GM20000 (cell line): Measurements from ENCODE around the gene PDIA4.

Experiments
- DNase-seq: peaks from one replicate; pipeline ENCODE4 v3.0.0; 2012; ENCODE audit warnings: low spot score
- TF ChIP-seq, protein P1 (sequence below): IDR thresholded peaks from 2 replicates; pipeline ENCODE4 v1.5.1; 2012; ENCODE audit warnings: mild to moderate bottlenecking, control low read depth; ENCODE audit errors: extremely low read depth, missing control alignments

PDIA4 gene

DNA sequence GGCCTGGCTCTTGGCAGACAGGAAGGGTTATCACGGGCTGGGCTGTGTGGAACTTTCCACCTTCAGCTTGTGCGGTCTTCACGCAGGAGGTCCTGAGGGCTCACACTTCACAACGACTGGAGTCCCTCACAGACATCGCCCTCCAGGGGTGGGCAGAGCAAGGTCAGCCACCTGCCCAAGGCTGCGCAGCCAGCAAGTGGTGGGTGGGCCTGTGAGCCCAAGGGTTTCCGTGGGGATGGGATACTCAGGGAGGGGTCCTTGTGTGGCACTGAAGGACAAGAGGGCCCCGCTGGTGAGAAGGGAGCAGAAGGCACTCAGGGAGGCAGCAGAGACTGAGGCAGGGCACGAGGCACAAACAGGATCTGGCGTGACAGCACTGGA lies 22.0 kb downstream of the PDIA4 start:
- TF ChIP-seq, protein P1, sequence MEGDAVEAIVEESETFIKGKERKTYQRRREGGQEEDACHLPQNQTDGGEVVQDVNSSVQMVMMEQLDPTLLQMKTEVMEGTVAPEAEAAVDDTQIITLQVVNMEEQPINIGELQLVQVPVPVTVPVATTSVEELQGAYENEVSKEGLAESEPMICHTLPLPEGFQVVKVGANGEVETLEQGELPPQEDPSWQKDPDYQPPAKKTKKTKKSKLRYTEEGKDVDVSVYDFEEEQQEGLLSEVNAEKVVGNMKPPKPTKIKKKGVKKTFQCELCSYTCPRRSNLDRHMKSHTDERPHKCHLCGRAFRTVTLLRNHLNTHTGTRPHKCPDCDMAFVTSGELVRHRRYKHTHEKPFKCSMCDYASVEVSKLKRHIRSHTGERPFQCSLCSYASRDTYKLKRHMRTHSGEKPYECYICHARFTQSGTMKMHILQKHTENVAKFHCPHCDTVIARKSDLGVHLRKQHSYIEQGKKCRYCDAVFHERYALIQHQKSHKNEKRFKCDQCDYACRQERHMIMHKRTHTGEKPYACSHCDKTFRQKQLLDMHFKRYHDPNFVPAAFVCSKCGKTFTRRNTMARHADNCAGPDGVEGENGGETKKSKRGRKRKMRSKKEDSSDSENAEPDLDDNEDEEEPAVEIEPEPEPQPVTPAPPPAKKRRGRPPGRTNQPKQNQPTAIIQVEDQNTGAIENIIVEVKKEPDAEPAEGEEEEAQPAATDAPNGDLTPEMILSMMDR: no peak
- DNase-seq: no peak

DNA sequence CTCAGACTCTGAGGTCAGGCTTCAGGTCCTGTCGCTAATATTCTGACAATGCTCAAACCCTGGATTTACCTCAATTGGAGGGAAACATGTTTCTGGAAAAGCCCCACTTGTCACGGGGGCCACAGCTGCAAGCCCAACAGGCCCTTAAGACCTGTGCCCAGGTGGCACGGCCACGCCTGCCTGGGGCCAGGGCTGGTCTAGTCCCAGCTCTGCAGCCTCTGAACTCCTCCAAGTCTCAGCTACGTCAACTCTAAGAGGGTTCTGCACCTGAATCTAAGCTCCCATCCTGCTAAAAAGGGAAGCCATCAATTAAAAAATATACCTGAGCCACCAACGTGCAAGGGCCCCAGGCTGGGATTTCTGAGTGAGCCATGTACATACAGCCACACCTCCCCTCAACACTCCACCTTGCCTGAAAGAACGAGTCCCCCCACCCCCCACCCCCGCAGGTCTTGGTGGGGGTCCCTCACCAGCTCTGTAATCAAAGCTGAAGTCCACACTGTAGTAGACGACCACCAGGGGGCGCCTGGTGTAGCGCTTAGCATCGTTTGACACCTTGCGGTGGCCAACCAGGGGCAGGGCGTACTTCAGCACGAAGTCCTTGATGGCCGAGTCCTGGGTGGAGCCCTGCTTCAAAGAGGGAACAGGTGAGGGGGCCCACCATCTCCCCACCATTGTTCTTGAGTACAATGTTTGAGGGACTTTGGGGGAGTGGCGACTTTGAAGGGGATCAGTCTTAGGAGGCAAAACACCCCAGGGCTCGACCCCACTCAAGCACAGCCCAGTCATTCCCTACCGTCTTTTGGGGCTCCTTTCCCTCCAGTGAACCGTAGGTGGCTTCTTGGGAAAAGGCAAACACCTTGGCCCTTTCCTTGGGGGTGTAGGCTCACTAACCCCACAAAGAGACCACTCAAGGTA lies 22.6 kb downstream of the PDIA4 start:
- peak; percentile 73 for DNase-seq
- TF ChIP-seq, protein P1: peak; percentile 57

DNA sequence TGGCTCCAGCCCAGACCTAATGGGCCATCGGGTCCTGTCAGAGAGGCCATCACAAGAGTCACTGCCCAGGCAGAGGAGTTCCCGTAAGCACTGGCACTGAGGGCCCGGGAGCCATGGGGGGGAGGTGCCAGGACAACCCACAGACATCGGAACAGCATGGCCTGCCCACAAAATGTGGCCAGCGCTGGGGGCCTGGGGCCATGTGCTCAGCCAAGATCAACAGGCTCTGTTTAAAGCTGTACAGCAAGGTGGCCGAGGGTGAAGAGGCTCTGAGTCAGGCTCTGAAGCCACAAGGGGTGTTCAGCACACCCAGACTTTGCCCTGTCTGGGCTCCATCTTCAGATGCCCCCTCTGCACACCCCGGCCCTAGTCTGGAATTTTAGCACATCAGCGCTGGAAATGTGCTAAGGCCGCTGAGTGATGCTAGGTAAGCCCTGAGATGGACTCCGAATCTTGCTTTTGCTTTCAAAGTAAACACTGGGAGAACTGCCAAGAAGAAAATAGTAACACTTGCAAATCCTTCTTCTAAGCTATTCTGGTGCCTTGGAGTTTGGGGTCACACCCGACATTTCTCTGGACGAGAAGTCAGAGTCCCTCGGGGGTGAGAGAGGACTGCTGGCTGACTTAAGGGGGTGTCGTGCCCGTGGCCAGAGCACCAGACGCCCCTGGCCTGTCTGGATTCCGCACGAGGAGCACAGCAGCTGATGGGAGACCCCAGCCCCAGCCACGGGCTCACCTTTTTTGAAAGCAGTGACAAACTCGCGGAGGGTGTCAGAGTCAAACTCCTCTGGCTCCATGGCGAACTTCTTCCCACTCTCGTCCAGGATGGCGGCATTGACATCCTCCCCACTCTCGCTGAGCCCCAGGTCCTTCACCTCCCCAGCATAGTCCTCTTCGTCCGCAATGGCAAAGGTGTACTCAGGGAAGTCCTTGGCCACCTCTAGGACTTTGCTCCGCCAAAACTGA lies 23.6 kb downstream of the PDIA4 start:
- TF ChIP-seq, protein P1: no peak
- DNase-seq: no peak

DNA sequence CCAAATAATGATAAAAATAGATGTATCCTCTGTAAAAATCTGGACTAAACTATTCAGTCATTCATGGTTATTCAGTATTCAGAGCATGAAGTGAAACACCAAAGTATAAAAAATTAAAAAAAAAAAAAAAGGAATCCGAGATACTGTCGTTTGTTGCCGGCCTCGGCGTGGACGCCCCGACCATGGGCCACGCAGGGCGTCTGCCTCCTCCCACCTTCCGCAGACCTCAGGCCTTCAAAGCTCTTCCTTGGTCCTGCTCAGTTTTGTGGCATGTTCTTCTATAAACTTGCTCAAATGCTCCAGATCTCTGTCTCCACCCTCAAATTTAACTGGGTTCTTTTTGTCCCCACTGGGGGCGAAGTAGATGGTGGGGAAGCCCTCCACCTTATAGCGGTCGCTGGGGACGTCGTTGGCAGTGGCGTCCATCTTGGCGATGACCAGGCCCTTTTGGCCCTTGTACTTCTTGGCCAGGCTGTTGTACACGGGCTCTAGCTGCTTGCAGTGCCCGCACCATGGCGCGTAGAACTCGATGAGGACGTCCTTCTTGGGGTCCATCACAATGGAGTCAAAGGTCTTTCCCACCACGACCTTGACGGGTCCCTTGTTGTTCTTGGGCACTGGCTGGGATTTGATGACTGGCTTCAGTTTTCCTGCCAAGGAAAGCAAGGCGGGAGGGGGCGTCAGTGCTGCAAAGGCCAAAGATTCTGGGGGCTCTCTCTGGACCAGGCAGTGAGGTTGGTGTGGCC lies 24.6 kb downstream of the PDIA4 start:
- TF ChIP-seq, protein P1: no peak
- no peak for DNase-seq

DNA sequence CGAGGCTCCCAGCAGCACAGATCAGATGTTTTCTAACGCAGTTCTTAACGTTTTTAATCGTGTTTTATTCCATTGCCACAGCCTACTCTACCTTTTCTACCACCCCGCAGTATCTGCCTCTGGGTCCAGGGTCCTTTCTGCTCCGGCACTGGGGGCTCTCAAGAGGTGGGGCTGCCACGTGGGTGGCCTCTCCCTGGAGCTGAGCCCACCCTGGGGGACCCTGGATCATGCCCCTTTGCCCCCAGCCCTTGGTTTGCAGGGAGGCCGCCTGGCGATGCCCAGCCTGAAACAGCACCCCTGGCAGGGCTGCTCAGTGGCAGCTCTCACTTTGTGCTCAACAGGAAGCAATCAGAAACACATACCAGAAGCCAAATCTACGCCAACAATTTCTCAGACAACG lies 25.3 kb downstream of the PDIA4 start:
- no peak for DNase-seq
- TF ChIP-seq, protein P1: no peak

DNA sequence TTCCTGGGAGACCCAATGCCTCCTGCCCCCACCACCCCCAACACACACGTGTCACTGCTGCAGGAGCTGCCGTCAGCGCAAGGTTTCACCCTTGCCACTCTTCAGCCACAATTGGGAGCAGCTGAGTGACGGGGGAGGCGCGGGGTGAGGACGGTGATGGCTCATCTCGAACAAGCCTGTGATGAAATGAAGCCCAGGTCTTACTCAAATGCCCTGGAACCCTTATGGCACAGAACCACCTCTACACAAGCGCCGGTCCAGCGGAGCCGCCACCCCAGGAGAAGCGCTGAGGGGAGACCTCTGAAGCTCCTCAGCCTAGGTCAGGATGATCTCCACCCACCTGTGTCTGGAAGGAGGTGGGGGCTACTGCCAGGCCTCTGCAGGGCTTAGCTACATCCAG lies 25.7 kb downstream of the PDIA4 start:
- DNase-seq: no peak
- TF ChIP-seq, protein P1: no peak
